Astrocyte of the spinal cord (primary cell): ENCODE results near the gene APOBEC3F.

Experiments used
- DNase-seq: peaks from one replicate; pipeline ENCODE4 v3.0.0; 2011; ENCODE audit warnings: low read depth, low spot score
- H3K4me3 ChIP-seq: 2 replicates; pipeline ENCODE4 v1.5.1; 2011; ENCODE audit warnings: low read depth, mild to moderate bottlenecking, low read length, moderate library complexity
- CTCF ChIP-seq: IDR thresholded peaks from 2 replicates; pipeline ENCODE4 v1.5.1; 2012; ENCODE audit warnings: low read depth, mild to moderate bottlenecking, low read length, inconsistent platforms
- in situ Hi-C: cut with HindIII; loops from 2 replicates; pipeline ENCODE4 v1.10.0; 2017; ENCODE audit warnings: low sequenced_read_pairs

Gene APOBEC3F

GRCh38 chr22:39021552-39022250 is 19.0 kb upstream of the APOBEC3F start:
- no peak for TF ChIP-seq CTCF
- H3K4me3 ChIP-seq: peak overlapping the region; percentile 2
- no peak for DNase-seq
- in situ Hi-C loops: no loop called here

GRCh38 chr22:39024519-39025308 is 15.9 kb upstream of the APOBEC3F start:
- in situ Hi-C loops: no loop called here
- no peak overlapping the region for H3K4me3 ChIP-seq
- no peak for TF ChIP-seq CTCF
- DNase-seq: no peak

GRCh38 chr22:39026509-39027150 is 14.0 kb upstream of the APOBEC3F start:
- in situ Hi-C loops: no loop called here
- DNase-seq: no peak
- H3K4me3 ChIP-seq: no peak overlapping the region
- no peak for TF ChIP-seq CTCF

GRCh38 chr22:39027717-39028116 is 12.9 kb upstream of the APOBEC3F start:
- DNase-seq: no peak
- TF ChIP-seq CTCF: no peak
- in situ Hi-C loops: no loop called here
- no peak overlapping the region for H3K4me3 ChIP-seq

GRCh38 chr22:39028281-39028680 is 12.4 kb upstream of the APOBEC3F start:
- no peak for TF ChIP-seq CTCF
- in situ Hi-C loops: no loop called here
- no peak overlapping the region for H3K4me3 ChIP-seq
- DNase-seq: no peak

- no peak for TF ChIP-seq CTCF
- H3K4me3 ChIP-seq: no peak overlapping the region
- in situ Hi-C loops: no loop called here
- DNase-seq: no peak
Measured at GRCh38 chr22:39029227-39029626, 11.4 kb upstream of the APOBEC3F start.
